CD4-positive, alpha-beta T cell (primary cell): ENCODE results near the gene CHKB. TPM values are rescaled to one million over a fixed set of nuclear protein-coding genes. Genes with fewer than 3 reads are reported as not detected.

ENCODE experiments used
- ATAC-seq: fragments of 200-7000 bp; cut with Tn5 transposase; one replicate; pipeline ENCODE4 v1.10.0; 2022; ENCODE audit warnings: mild to moderate bottlenecking; ENCODE audit not compliant: poor library complexity
- CTCF ChIA-PET: fragments of 350-600 bp; sonication (Branson Sonifier 250); formaldehyde crosslinking; loops from one replicate; lab custom pipeline; 2021; ENCODE audit warnings: antibody characterized with exemption, inconsistent platforms; lab: Charles Lee
- POLR2A ChIA-PET: fragments of 350-600 bp; sonication (Branson Sonifier 250); formaldehyde crosslinking; loops from one replicate; lab custom pipeline; 2021; ENCODE audit warnings: antibody characterized with exemption, inconsistent platforms; lab: Charles Lee
- DNase-seq, 14 experiments: peaks; one replicate each; pipeline ENCODE4 v3.0.0-alpha.2; 2013 to 2020; ENCODE audit warnings: mixed read lengths in 2 of 14
- H3K27ac ChIP-seq, 2 donors: one replicate each; pipeline versions ENCODE4 v1.5.1 to v1.7.0; 2013; ENCODE audit warnings: low read length in 2 of 2, low read depth in 1 of 2, mild to moderate bottlenecking in 1 of 2
- H3K27me3 ChIP-seq, 2 experiments: 1 replicate in 1 of 2; 2 replicates in 1 of 2; pipeline versions ENCODE4 v1.6.1 to v1.7.0; 2013; ENCODE audit warnings: low read length in 2 of 2, control low read depth in 1 of 2, mild to moderate bottlenecking in 1 of 2, moderate library complexity in 1 of 2; ENCODE audit not compliant: insufficient read depth in 2 of 2, control insufficient read depth in 1 of 2
- H3K36me3 ChIP-seq: one replicate; pipeline ENCODE4 v1.6.1; 2013; ENCODE audit warnings: low read length, control low read depth; ENCODE audit not compliant: insufficient read depth
- H3K4me1 ChIP-seq: one replicate; pipeline ENCODE4 v1.6.1; 2013; ENCODE audit warnings: low read length, control low read depth; ENCODE audit not compliant: insufficient read depth
- H3K4me3 ChIP-seq: one replicate; pipeline ENCODE4 v1.5.1; 2013; ENCODE audit warnings: mild to moderate bottlenecking, low read length, moderate library complexity
- H3K9me3 ChIP-seq, 2 experiments: 1 replicate in 1 of 2; 2 replicates in 1 of 2; pipeline versions ENCODE4 v1.6.1 to v1.7.0; 2013; ENCODE audit warnings: low read length in 2 of 2, mild to moderate bottlenecking in 2 of 2, control low read depth in 1 of 2, moderate library complexity in 1 of 2; ENCODE audit not compliant: control insufficient read depth in 1 of 2, insufficient read depth in 1 of 2
- H3K27ac Mint-ChIP-seq: one replicate; pipeline ENCODE4 v1.8.0; 2020; ENCODE audit warnings: mixed read lengths
- H3K27me3 Mint-ChIP-seq: one replicate; pipeline ENCODE4 v1.8.0; 2021; ENCODE audit warnings: mixed read lengths
- H3K36me3 Mint-ChIP-seq: one replicate; pipeline ENCODE4 v1.8.0; 2021; ENCODE audit warnings: low read depth, mixed read lengths
- H3K4me1 Mint-ChIP-seq: one replicate; pipeline ENCODE4 v1.8.0; 2021; ENCODE audit warnings: low read depth, mixed read lengths
- H3K4me3 Mint-ChIP-seq: one replicate; pipeline ENCODE4 v1.8.0; 2020; ENCODE audit warnings: mild to moderate bottlenecking, mixed read lengths
- H3K9me3 Mint-ChIP-seq: one replicate; pipeline ENCODE4 v1.8.0; 2020; ENCODE audit warnings: mixed read lengths
- intact Hi-C, 2 experiments: fragments of 100-400 bp; cut with DNase I in 1 of 2; cut with micrococcal nuclease in 1 of 2; formaldehyde crosslinking; loops; one replicate each; pipeline versions ENCODE4 v1.15.1 to v1.9.0; 2023 to 2025; cut with DNase I, micrococcal nuclease
- total RNA-seq, 174 experiments: library from RNA in 2 of 174; stranded (reverse) in 2 of 174; gene quantifications; one replicate each; pipeline ENCODE4 v1.2.3 and lab custom pipeline; 2021 to 2026
- TF ChIP-seq, protein P1 (sequence below): fragments of 200-600 bp; IDR thresholded peaks from one replicate; pipeline ENCODE4 v1.8.0; 2022; ENCODE audit warnings: antibody characterized with exemption, mild to moderate bottlenecking

CHKB gene
- total RNA-seq, 2 experiments from 2014 or later, result 152 to 156 TPM

DNA sequence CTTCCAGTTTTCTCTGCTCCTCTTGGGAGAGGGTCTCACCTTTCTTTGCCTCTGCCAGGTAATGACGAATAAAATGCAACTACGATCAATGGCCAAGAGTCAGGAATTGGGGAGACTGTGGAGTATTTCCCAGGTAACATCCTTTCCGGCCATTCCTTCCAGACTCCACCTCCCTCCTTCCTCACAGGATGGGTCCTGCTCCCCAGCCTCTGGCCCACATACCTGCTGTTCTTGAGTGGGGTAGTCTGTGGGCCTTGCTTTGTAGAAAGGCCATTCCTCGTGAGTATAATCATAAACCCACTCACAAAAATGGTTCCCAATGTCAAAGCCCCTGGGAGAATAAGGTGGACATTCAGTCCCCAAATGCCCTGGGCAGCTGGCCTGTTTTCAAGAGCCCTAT is 2.9 kb downstream of the CHKB start:
- peak overlapping the region; percentile 25 for H3K4me3 Mint-ChIP-seq
- H3K27ac Mint-ChIP-seq, result no peak overlapping the region
- Histone ChIP-seq H3K36me3 (peaks cover 23% of the 10 kb centered on the region), H3K4me3 (no peak overlapping the region), H3K9me3 (no peaks in the 10 kb centered on the region), H3K27ac (no peak overlapping the region), H3K4me1 (peaks cover 38% of the 10 kb centered on the region), H3K27me3 (no peaks in the 10 kb centered on the region)
- ChIA-PET CTCF (no interaction called here), POLR2A (no interaction called here)
- intact Hi-C loops, result loop anchor here in 1 of 2 experiments (1.0 to 5.0 kb wide), 3 partner anchors 16 to 52 kb away; partner anchors contain the start of genes KLHDC7B and SCO2
- TF ChIP-seq, protein P1, sequence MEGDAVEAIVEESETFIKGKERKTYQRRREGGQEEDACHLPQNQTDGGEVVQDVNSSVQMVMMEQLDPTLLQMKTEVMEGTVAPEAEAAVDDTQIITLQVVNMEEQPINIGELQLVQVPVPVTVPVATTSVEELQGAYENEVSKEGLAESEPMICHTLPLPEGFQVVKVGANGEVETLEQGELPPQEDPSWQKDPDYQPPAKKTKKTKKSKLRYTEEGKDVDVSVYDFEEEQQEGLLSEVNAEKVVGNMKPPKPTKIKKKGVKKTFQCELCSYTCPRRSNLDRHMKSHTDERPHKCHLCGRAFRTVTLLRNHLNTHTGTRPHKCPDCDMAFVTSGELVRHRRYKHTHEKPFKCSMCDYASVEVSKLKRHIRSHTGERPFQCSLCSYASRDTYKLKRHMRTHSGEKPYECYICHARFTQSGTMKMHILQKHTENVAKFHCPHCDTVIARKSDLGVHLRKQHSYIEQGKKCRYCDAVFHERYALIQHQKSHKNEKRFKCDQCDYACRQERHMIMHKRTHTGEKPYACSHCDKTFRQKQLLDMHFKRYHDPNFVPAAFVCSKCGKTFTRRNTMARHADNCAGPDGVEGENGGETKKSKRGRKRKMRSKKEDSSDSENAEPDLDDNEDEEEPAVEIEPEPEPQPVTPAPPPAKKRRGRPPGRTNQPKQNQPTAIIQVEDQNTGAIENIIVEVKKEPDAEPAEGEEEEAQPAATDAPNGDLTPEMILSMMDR, result no peak
- ATAC-seq, result no peak
- peak in 1 of 14 experiments; percentile 8 for DNase-seq
- H3K9me3 Mint-ChIP-seq, result no peaks in the 10 kb centered on the region
- no peaks in the 10 kb centered on the region for H3K27me3 Mint-ChIP-seq
- peaks cover 35% of the 10 kb centered on the region for H3K4me1 Mint-ChIP-seq
- peaks cover 35% of the 10 kb centered on the region for H3K36me3 Mint-ChIP-seq

DNA sequence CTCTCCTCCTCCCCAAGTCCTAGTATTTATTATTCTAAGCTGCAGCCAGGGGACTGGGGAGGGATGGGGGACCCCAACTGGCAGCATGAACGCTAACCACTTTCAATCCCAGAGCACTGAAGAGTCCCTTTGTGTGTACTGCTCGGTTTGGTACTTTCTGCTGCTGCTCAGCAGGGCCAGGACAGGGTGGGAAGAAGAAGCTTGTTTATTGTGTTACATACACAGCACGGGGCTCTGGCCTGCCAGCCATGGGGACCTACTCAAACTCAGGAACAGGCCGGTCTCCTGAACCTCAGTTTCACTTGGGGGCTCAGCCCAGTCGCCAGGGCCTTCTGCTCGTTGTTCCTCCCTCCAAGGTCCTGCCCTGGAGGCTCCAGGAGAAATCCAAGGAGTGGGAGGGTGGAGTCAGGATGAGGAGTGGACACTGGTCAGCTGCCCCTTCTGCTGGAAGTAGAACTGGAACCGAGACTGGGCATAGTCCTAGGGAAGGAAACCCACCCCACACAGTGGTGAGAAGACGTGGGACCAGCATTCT is 3.8 kb downstream of the CHKB start:
- peaks cover 38% of the 10 kb centered on the region for H3K4me1 ChIP-seq
- ATAC-seq (no peak), DNase-seq (no peak)
- no peak overlapping the region for H3K4me3 ChIP-seq
- Mint-ChIP-seq H3K27ac (no peak overlapping the region), H3K9me3 (no peaks in the 10 kb centered on the region), H3K4me3 (no peak overlapping the region), H3K4me1 (peaks cover 34% of the 10 kb centered on the region), H3K27me3 (no peaks in the 10 kb centered on the region), H3K36me3 (peaks cover 35% of the 10 kb centered on the region)
- H3K36me3 ChIP-seq, result peaks cover 23% of the 10 kb centered on the region
- intact Hi-C loops, result no loop called here
- TF ChIP-seq, protein P1, result no peak
- no peaks in the 10 kb centered on the region for H3K9me3 ChIP-seq
- no peaks in the 10 kb centered on the region for H3K27me3 ChIP-seq
- POLR2A ChIA-PET, result interaction anchor here (2.2 to 2.4 kb wide), 2 partner anchors 43 to 53 kb away, joined by 10 to 11 read pairs; partner anchors contain the start of gene SCO2
- CTCF ChIA-PET, result interaction anchor here (1.9 kb wide), 1 partner anchor 16 kb away, joined by 5 read pairs; the partner anchor contains the start of gene SYCE3
- no peak overlapping the region for H3K27ac ChIP-seq

DNA sequence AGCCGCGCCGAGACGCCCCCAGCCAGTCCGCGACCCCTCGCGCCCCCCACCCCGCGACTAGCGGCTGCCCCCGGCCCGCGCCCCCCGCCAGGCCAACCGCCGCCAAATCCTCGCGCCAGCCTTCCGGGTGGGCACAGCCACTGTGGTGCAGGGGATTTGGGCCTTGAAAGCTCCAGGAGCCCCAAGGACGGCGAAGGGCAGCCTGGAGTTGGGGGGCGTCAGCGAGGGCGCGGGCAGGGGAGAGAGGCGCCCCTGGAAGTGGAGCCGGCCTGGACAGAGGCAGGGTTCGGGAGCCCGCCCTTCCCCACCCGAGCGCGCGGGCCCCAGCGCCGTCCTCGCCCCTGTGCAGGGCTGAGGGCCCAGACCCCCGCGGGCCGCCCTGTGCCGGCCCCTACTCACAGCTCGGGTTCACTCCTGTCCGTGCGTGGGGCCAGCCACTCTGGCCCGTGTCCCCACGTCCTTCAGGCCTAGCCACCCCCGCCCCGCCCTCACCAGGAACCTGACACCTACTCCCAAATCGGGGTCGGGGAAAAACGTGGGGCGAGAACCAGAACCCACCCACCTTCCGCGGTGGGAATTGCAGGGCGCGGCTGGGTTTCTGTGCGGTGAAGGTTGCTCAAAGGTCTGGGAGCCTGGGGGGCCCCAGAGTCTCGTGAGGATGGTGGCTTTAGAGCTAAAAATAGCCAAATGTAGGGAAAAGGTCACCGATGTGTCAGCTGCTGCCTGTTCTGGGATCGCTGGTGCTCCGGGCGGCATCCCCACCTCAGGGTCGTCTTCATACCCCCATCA is 4.5 kb downstream of the CHKB start, which contains the start of gene CPT1B:
Gene CPT1B, minus strand, starts transcription at position 441 of the 789 bp plus-strand sequence. CDS start 512 bp downstream, outside the sequence.
- DNase-seq (peak in 1 of 14 experiments; percentile 17), ATAC-seq (no peak)
- ChIA-PET CTCF (interaction anchor here (1.9 kb wide), 1 partner anchor 16 kb away, joined by 5 read pairs; the partner anchor contains the start of gene SYCE3), POLR2A (interaction anchor here (1.0 to 2.4 kb wide), 4 partner anchors 30 to 52 kb away, joined by 3 to 11 read pairs (median 8); partner anchors contain the start of genes SCO2 and TYMP)
- Mint-ChIP-seq H3K27me3 (no peaks in the 10 kb centered on the region), H3K4me1 (peaks cover 27% of the 10 kb centered on the region), H3K4me3 (peak within 1 kb of the TSS; percentile 48), H3K9me3 (no peaks in the 10 kb centered on the region), H3K27ac (no peak within 1 kb of the TSS), H3K36me3 (peaks cover 35% of the 10 kb centered on the region)
- intact Hi-C loops, result no loop called here
- no peak within 1 kb of the TSS for H3K4me3 ChIP-seq
- peaks cover 25% of the 10 kb centered on the region for H3K36me3 ChIP-seq
- H3K9me3 ChIP-seq, result no peaks in the 10 kb centered on the region
- H3K4me1 ChIP-seq, result peaks cover 31% of the 10 kb centered on the region
- no peaks in the 10 kb centered on the region for H3K27me3 ChIP-seq
- H3K27ac ChIP-seq, result no peak within 1 kb of the TSS
- TF ChIP-seq, protein P1, result no peak
